IPS-18a (cell line): Measurements from ENCODE around the gene DAB2IP.

Source experiments
- H3K27ac ChIP-seq: one replicate; pipeline ENCODE4 v1.5.1; 2013; ENCODE audit warnings: low read length
- H3K27me3 ChIP-seq: one replicate; pipeline ENCODE4 v1.6.1; 2013; ENCODE audit warnings: mild to moderate bottlenecking, low read length; ENCODE audit not compliant: control insufficient read depth, insufficient read depth
- H3K36me3 ChIP-seq: one replicate; pipeline ENCODE4 v1.6.1; 2013; ENCODE audit warnings: low read depth, low read length; ENCODE audit not compliant: control insufficient read depth
- H3K4me1 ChIP-seq: one replicate; pipeline ENCODE4 v1.6.1; 2013; ENCODE audit warnings: low read depth, low read length; ENCODE audit not compliant: control insufficient read depth
- H3K4me3 ChIP-seq: one replicate; pipeline ENCODE4 v1.5.1; 2013; ENCODE audit warnings: low read length
- H3K9ac ChIP-seq: one replicate; pipeline ENCODE4 v1.6.1; 2013; ENCODE audit warnings: mild to moderate bottlenecking, low read length, moderate library complexity
- H3K9me3 ChIP-seq: one replicate; pipeline ENCODE4 v1.6.1; 2013; ENCODE audit warnings: low read depth, low read length; ENCODE audit not compliant: control insufficient read depth

DAB2IP gene

DNA sequence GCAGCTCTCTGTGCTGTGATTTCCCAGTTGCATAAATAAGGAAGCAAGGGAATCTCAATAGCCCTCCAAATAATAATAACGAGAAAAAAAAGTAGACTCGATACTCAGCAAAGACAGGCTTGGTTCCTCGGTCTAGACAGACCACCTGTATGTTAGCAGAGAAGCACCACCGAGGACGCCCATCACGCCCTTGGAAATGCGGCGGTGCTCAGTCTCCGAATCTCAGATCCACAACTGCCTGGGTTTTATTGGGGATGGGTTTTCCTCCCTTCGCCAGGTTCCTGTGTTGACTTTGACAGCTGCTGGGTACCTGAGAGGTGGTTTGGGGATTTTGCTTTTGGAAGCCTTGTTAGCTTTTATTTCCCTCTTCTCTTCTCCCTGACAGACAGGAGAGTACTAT, 7.2 kb downstream of the DAB2IP start:
- Histone ChIP-seq H3K9me3 (no peaks in the 10 kb centered on the region), H3K27ac (no peak overlapping the region), H3K27me3 (no peaks in the 10 kb centered on the region), H3K36me3 (no peaks in the 10 kb centered on the region), H3K4me3 (no peak overlapping the region), H3K9ac (no peak overlapping the region), H3K4me1 (no peaks in the 10 kb centered on the region)

DNA sequence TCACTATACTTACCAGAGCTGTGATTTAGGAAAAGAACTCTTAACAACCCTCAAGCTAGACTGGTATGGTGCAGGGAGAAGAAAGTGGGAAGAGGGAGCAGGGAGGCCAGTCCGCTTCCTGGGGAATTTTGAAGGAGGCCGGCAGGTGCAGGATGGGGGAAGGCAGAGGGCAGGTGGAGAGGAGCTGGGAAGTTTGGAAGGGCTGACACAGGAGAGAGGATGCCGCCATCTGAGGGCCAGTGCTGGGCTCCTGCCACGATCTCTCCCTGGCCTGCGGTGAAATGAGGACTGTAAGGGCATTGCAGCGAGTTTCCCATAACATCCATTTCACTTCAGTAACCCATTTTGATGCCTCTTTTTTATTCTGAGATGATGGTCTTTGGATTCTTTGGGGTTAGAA, 8.9 kb downstream of the DAB2IP start:
- no peaks in the 10 kb centered on the region for H3K27me3 ChIP-seq
- H3K9ac ChIP-seq = no peak overlapping the region
- no peaks in the 10 kb centered on the region for H3K4me1 ChIP-seq
- H3K36me3 ChIP-seq = no peaks in the 10 kb centered on the region
- H3K27ac ChIP-seq = no peak overlapping the region
- H3K4me3 ChIP-seq = no peak overlapping the region
- no peaks in the 10 kb centered on the region for H3K9me3 ChIP-seq

DNA sequence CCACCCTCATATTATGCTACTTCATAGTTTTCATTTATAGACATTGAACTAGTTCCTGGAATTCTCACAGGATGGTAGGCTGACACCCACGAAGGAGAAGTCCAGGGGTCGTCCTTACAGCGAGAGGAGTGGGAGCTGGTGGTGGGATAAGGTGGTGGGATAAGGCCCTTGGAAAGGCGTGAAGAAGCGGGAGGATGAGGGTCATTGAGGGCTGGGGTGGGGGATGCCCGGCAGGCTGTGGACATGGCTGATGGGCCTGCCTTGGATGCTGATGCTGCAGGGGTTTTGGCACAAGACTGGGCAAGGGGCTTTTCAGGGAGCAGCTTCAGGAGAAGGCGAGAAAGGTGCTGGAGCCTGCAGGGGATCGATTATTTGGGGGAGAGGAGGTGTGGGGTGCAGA, 9.4 kb downstream of the DAB2IP start:
- Histone ChIP-seq H3K36me3 (no peaks in the 10 kb centered on the region), H3K4me3 (no peak overlapping the region), H3K27ac (no peak overlapping the region), H3K27me3 (no peaks in the 10 kb centered on the region), H3K9ac (no peak overlapping the region), H3K4me1 (no peaks in the 10 kb centered on the region), H3K9me3 (no peaks in the 10 kb centered on the region)

DNA sequence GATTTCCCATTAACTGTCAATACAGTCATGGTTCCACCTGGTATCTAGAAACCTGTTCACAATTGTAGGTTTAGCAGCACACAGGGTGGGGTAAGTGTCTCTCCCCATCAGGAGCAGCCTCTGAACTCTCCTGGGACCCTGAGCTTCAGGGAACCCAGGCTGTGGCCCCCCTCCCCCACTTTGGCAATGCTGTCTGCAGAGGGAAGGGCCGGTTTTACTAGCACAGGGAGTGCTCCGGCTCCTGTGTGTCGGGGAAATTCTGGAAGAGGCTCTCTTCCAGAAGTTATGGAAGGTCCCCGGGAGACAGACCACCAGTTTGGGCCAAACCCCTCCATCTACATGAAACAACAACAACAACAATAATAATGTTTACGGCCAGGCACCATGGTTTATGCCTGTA, 9.9 kb downstream of the DAB2IP start:
- Histone ChIP-seq H3K4me3 (no peak overlapping the region), H3K9me3 (no peaks in the 10 kb centered on the region), H3K4me1 (no peaks in the 10 kb centered on the region), H3K36me3 (no peaks in the 10 kb centered on the region), H3K27ac (no peak overlapping the region), H3K9ac (no peak overlapping the region), H3K27me3 (no peaks in the 10 kb centered on the region)

DNA sequence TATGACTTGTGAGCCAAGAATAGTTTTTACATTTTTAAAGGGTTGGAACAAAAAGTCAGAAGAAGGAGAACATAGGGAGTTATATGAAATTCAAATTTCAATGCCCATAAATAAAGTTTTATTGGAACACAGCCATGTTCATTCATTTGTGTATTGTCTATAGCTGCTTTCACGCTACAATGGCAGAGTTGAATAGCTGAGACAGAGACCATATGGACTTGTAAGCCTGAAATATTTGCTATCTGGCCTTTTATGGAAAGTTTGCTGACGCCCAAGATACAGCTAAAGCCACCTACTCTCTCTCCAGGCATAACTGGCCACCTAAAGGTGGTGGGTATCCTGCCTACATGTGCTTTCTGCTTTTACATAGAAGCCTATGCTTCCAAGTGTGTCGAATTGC, 10.9 kb downstream of the DAB2IP start:
- no peaks in the 10 kb centered on the region for H3K9me3 ChIP-seq

DNA sequence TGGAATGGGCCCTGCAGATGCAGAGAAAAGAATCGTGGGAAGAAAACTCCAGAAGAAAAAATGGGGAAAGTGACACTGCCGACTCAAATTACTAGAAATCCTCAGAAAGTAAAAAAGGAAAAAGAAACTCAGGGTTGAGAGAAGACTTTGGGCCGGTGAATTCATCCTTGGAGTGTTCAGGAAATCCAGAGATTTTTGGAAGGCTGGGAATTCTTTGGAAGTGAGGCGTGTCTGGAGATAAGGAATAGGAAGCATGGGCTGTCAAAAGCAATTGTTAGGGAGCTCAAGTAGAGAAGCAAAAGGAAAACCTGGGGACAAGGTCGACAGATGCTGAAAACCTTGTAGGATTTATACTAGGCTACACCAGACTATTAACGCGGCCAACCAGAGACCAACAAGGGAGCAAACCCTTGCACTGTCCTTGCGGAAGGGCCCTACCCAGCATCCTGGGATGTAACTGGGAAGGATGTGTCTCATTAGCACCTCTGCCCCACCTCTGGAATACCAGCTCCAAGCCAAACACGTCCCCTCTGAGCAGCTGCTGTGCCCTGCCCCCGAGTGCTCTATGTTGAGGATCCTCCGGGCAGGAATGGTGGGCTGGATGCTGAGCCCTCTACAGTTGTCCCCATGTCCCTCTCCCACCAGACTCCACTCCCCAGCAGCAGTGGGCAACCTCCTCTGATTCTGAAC, 11.6 kb downstream of the DAB2IP start:
- H3K9ac ChIP-seq = no peak overlapping the region
- H3K9me3 ChIP-seq = no peaks in the 10 kb centered on the region
- H3K27ac ChIP-seq = no peak overlapping the region
- H3K36me3 ChIP-seq = no peaks in the 10 kb centered on the region
- no peaks in the 10 kb centered on the region for H3K27me3 ChIP-seq
- H3K4me3 ChIP-seq = no peak overlapping the region
- H3K4me1 ChIP-seq = no peaks in the 10 kb centered on the region

More for the DNA sequence above, 10.9 kb downstream of the DAB2IP start:
- Histone ChIP-seq H3K4me1 (no peaks in the 10 kb centered on the region), H3K9ac (no peak overlapping the region), H3K27ac (no peak overlapping the region), H3K36me3 (no peaks in the 10 kb centered on the region), H3K4me3 (no peak overlapping the region), H3K27me3 (no peaks in the 10 kb centered on the region)

DNA sequence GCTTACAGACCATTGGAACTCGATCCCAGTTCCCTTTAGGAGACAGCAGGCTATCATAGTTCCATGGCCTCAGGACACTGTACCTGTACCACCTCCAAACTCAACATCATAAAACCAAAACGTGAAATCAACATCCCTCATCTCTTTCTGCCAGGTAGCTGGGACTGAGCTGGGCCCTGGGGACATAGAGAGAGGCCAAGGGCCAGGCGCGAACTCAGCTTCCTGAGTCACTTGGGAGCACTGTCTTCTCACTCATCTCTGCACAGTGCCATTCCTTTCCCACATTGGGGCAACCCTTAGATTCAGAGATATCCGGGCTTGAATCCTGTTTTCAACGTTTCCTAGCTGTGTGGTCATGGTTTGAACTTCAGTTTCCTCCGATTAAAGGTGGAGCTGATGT, 12.2 kb downstream of the DAB2IP start:
- Histone ChIP-seq H3K9me3 (no peaks in the 10 kb centered on the region), H3K9ac (no peak overlapping the region), H3K4me3 (no peak overlapping the region), H3K36me3 (no peaks in the 10 kb centered on the region), H3K4me1 (no peaks in the 10 kb centered on the region), H3K27ac (no peak overlapping the region), H3K27me3 (no peaks in the 10 kb centered on the region)

DNA sequence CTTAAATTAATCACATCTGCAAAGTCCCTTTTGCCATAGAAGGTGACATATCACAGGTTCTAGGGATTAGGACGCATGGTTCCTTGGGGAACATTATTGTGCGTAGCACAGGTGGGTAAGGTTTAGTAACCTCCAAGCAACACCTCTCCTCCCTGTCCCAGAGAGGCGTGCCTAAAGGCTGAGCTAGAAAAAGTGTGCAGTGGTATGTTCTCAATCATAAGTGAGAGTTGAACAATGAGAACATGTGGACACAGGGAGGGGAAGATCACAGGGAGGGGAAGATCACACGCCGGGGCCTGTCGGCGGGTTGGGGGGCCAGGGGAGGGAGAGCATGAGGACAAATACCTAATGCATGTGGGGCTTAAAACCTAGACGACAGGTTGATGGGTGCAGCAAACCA, 14.9 kb downstream of the DAB2IP start:
- Histone ChIP-seq H3K27ac (no peak overlapping the region), H3K4me1 (no peaks in the 10 kb centered on the region), H3K4me3 (no peak overlapping the region), H3K27me3 (no peaks in the 10 kb centered on the region), H3K9ac (no peak overlapping the region), H3K9me3 (no peaks in the 10 kb centered on the region), H3K36me3 (no peaks in the 10 kb centered on the region)

DNA sequence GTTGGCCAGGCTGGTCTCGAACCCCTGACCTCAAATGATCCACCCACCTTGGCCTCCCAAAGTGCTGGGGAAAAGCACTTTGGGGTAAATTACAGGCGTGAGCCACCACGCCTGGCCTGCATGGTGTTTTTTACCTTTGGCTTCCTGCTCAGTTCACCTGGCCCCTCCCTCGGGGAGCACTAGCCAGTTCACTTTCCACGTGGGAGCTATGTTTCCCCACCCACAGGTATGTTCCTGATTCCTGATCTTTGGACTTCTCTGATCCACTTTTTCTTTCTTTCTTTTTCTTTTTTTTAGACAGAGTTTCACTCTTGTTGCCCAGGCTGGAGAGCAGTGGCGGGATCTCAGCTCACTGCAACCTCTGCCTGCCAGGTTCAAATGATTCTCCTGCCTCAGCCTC, 15.8 kb downstream of the DAB2IP start:
- Histone ChIP-seq H3K9ac (no peak overlapping the region), H3K4me3 (no peak overlapping the region), H3K36me3 (no peaks in the 10 kb centered on the region), H3K27me3 (no peaks in the 10 kb centered on the region), H3K9me3 (no peaks in the 10 kb centered on the region), H3K27ac (no peak overlapping the region), H3K4me1 (no peaks in the 10 kb centered on the region)

DNA sequence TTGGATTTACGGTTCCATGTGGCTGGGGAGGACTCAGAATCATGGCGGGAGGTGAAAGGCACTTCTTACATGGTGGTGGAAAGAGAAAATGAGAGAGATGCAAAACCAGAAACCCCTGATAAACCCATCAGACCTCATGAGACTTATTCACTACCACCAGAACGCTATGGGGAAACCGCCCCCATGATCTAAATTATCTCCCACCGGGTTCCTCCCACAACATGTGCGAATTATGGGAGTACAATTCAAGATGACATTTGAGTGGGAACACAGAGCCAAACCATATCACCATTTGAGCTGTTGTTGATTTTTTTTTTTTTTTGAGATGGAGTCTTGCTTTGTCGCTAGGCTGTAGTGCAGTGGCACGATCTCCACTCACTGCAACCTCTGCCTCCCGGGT, 16.5 kb downstream of the DAB2IP start:
- no peaks in the 10 kb centered on the region for H3K36me3 ChIP-seq
- H3K4me1 ChIP-seq = no peaks in the 10 kb centered on the region
- no peaks in the 10 kb centered on the region for H3K9me3 ChIP-seq
- H3K27me3 ChIP-seq = no peaks in the 10 kb centered on the region
- no peak overlapping the region for H3K4me3 ChIP-seq
- H3K9ac ChIP-seq = no peak overlapping the region
- H3K27ac ChIP-seq = no peak overlapping the region

DNA sequence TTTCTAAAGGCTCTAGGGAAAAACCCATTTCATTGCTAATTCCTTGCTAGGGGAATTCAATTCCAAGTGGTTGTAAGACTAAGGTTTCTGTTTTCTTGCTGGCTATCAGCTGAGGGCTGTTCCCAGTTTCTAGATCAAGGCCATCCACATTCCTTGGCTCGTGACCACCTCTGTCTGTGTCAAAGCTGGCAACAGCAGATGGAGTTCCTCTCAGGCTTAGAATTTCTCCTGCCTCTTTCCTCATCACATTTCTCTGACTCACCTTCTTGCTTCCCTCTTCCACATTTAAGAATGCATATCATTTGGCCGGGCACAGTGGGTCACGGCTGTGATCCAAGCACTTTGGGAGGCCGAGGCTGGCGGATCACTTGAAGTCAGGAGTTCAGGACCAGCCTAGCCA, 19.0 kb downstream of the DAB2IP start:
- H3K9me3 ChIP-seq = no peaks in the 10 kb centered on the region
- no peak overlapping the region for H3K9ac ChIP-seq
- H3K4me1 ChIP-seq = peaks cover 9% of the 10 kb centered on the region
- H3K4me3 ChIP-seq = no peak overlapping the region
- no peaks in the 10 kb centered on the region for H3K36me3 ChIP-seq
- H3K27me3 ChIP-seq = no peaks in the 10 kb centered on the region
- H3K27ac ChIP-seq = no peak overlapping the region

DNA sequence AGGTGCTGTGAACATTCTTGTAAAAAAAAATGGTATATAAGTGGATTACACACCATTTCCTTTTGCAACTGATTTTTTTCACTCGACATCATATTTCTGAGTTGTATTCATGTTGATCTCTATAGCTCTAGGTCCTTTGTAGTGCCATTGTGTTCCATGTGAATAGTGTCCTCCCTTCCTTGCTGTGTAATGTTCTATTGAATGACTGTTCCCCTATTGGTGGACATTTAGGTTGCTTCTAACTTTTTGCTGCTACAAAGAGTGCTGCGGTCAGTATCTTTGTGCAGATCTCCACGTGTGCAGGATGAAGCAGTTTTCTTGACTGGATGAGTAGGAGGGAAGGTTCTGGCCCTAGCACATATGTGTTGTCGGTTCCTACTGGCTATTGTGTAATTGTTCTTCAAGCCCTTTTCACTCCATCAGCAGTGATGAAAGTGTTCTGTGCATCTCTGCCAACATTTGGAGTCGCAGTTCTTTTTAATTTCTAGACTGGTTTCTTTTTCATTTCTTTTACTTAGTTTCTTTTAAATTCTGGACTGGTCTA, 20.2 kb downstream of the DAB2IP start:
- H3K9me3 ChIP-seq = no peaks in the 10 kb centered on the region
- H3K4me3 ChIP-seq = no peak overlapping the region
- no peaks in the 10 kb centered on the region for H3K36me3 ChIP-seq
- H3K9ac ChIP-seq = no peak overlapping the region
- H3K27me3 ChIP-seq = no peaks in the 10 kb centered on the region
- no peak overlapping the region for H3K27ac ChIP-seq
- peaks cover 9% of the 10 kb centered on the region for H3K4me1 ChIP-seq
